Measurements from ENCODE around the gene DNAH8.
A peak's percentile ranks its signal among the peaks of the same experiment; 100 is the strongest.

DNAH8 gene

GRCh38 chr6:38687043-38687353 lies 28.1 kb upstream of the DNAH8 start:
- Histone ChIP-seq H3K36me3 (ENCODE audit: control insufficient read depth, low read length) (peaks cover 57% of the 10 kb centered on the region), H3K9me2 (replicated peaks; ENCODE audit: control insufficient read depth, low read length) (no peaks in the 10 kb centered on the region), H3K9me3 (ENCODE audit: control insufficient read depth, insufficient read depth, low read length) (no peaks in the 10 kb centered on the region), H3K4me1 (ENCODE audit: control insufficient read depth, low read length) (peaks cover 14% of the 10 kb centered on the region), H3K27ac (ENCODE audit: low read depth, low read length) (no peak overlapping the region), H3K4me2 (ENCODE audit: low read length) (no peak overlapping the region), H3K4me3 (ENCODE audit: low read length) (no peak overlapping the region), H4K20me1 (ENCODE audit: control insufficient read depth, insufficient read depth, low read depth, low read length) (peaks cover 14% of the 10 kb centered on the region), H3K27me3 (ENCODE audit: control insufficient read depth, low read length) (no peaks in the 10 kb centered on the region), H3K79me2 (ENCODE audit: control insufficient read depth, low read length) (peaks cover 68% of the 10 kb centered on the region), H3F3A (ENCODE audit: control insufficient read depth, insufficient read depth) (peaks cover 4% of the 10 kb centered on the region; the same call in 1 of the 2 replicates)
- TF ChIP-seq EZH2phosphoT487 (IDR thresholded peaks at IDR 0.05; ENCODE audit: borderline replicate concordance, low read length) (no peak), CTCF (IDR thresholded peaks at IDR 0.05; ENCODE audit: low read depth, low read length, poor library complexity, severe bottlenecking) (no peak)

- H3K36me3 ChIP-seq (ENCODE audit: control insufficient read depth, low read length): peaks cover 53% of the 10 kb centered on the region
- peaks cover 4% of the 10 kb centered on the region; the same call in 1 of the 2 replicates for H3F3A ChIP-seq (ENCODE audit: control insufficient read depth, insufficient read depth)
- no peaks in the 10 kb centered on the region for H3K9me2 ChIP-seq (replicated peaks; ENCODE audit: control insufficient read depth, low read length)
- no peaks in the 10 kb centered on the region for H3K27me3 ChIP-seq (ENCODE audit: control insufficient read depth, low read length)
- no peak for TF ChIP-seq CTCF (IDR thresholded peaks at IDR 0.05; ENCODE audit: low read depth, low read length, poor library complexity, severe bottlenecking)
- no peak for TF ChIP-seq EZH2phosphoT487 (IDR thresholded peaks at IDR 0.05; ENCODE audit: borderline replicate concordance, low read length)
- H3K4me2 ChIP-seq (ENCODE audit: low read length): no peak overlapping the region
- H3K9me3 ChIP-seq (ENCODE audit: control insufficient read depth, insufficient read depth, low read length): no peaks in the 10 kb centered on the region
- H3K4me3 ChIP-seq (ENCODE audit: low read length): no peak overlapping the region
- H3K79me2 ChIP-seq (ENCODE audit: control insufficient read depth, low read length): peaks cover 73% of the 10 kb centered on the region
- H3K27ac ChIP-seq (ENCODE audit: low read depth, low read length): no peak overlapping the region
- H4K20me1 ChIP-seq (ENCODE audit: control insufficient read depth, insufficient read depth, low read depth, low read length): peaks cover 14% of the 10 kb centered on the region
- peaks cover 14% of the 10 kb centered on the region for H3K4me1 ChIP-seq (ENCODE audit: control insufficient read depth, low read length)
Observed at GRCh38 chr6:38687549-38687948, 27.6 kb upstream of the DNAH8 start.

DNA sequence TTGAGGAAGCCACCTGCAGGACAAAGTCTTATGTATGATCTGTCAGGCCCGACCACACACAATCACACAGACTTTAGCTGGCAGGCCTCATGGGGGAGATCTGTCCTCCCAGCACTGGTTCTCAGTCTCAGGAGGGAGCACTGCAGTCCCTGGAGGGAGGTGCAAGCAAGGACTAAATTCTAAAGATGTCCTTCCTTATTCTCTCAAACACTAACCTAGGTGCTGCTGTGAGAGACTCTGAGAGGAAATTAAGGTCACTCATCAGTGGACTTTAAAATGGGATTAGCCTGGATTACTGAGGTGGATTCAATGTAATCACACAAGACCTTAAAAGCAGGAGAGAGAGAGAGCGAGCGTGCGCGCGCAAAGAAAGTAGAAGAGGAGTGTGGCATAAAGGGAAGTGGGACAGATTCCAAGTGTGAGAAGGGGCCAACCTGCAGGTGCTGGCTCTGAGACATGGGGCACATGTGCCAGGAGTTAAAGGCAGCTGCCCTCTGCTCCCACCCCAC lies 26.5 kb upstream of the DNAH8 start:
- H3F3A ChIP-seq (ENCODE audit: control insufficient read depth, insufficient read depth): peaks cover 4% of the 10 kb centered on the region; the same call in 1 of the 2 replicates
- H3K9me3 ChIP-seq (ENCODE audit: control insufficient read depth, insufficient read depth, low read length): no peaks in the 10 kb centered on the region
- H4K20me1 ChIP-seq (ENCODE audit: control insufficient read depth, insufficient read depth, low read depth, low read length): peaks cover 17% of the 10 kb centered on the region; the same call in 1 of the 2 replicates
- H3K4me3 ChIP-seq (ENCODE audit: low read length): no peak overlapping the region
- H3K79me2 ChIP-seq (ENCODE audit: control insufficient read depth, low read length): peaks cover 82% of the 10 kb centered on the region
- H3K4me1 ChIP-seq (ENCODE audit: control insufficient read depth, low read length): peaks cover 14% of the 10 kb centered on the region
- H3K4me2 ChIP-seq (ENCODE audit: low read length): peak overlapping the region; percentile 22
- H3K36me3 ChIP-seq (ENCODE audit: control insufficient read depth, low read length): peaks cover 44% of the 10 kb centered on the region
- no peak overlapping the region; the same call in 1 of the 2 replicates for H3K27ac ChIP-seq (ENCODE audit: low read depth, low read length)
- H3K27me3 ChIP-seq (ENCODE audit: control insufficient read depth, low read length): no peaks in the 10 kb centered on the region
- TF ChIP-seq CTCF (IDR thresholded peaks at IDR 0.05; ENCODE audit: low read depth, low read length, poor library complexity, severe bottlenecking) (no peak), EZH2phosphoT487 (IDR thresholded peaks at IDR 0.05; ENCODE audit: borderline replicate concordance, low read length) (no peak)
- H3K9me2 ChIP-seq (replicated peaks; ENCODE audit: control insufficient read depth, low read length): no peaks in the 10 kb centered on the region
